GM19452 (cell line): ENCODE measurements around the gene ZNF331.

Source experiments
- ATAC-seq: cut with Tn5 transposase; IDR thresholded peaks from one replicate; pipeline ENCODE4 v1.9.1; 2021; ENCODE audit not compliant: unreplicated experiment

Gene ZNF331

DNA sequence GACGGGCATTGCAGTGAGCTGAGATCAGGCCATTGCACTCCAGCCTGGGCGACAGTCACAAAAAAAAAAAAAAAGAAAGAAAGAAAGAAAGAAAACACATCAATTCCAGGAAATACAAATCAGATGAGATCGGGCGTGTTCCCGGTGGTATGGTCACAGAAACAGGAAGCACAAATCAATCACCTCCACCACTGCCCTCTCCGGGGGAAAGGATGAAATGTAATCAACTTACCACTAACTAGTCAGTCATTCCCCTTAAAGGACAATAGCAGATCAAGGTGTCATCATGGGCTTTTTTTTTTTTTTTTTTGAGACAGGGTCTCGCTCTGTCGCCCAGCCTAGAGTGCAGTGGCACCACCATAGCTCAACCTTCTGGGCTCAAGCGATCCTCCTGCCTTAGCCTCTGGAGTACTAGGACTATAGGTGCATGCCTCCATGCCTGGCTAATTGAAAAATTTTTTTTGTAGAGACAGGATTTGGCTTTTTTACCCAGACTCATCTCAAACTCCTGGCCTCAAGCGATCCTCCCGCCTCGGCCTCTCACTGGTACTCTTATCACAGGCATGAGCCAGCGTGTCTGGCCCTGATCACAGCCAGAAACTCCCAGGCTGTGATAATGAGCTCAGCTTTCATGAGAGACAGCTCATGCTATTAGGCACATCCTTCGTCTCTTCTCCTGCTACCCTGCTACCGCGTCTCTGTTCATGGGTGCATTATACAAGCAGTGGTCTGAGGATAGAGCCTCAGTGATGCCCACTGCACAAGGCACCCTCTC lies 87.0 kb downstream of the ZNF331 start:
- ATAC-seq, result no peak

DNA sequence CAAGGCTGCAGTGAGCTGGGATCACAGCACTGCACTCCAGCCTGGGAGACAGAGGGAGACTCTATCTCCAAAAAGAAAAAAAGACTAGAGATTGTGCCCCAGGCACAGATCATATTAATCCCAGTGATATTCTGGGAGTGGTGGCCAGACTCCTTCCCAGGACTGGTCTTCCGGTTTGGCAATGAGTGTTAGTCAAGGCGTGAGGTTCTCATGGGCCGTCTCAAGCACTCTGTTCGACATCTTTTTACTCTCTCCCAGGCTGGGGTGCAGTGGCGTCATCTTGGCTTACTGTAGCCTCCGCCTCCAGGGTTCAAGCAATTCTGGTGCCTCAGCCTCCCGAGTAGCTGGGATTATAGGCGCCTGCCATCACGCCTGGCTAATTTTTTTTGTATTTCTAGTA lies 88.5 kb downstream of the ZNF331 start:
- no peak for ATAC-seq

DNA sequence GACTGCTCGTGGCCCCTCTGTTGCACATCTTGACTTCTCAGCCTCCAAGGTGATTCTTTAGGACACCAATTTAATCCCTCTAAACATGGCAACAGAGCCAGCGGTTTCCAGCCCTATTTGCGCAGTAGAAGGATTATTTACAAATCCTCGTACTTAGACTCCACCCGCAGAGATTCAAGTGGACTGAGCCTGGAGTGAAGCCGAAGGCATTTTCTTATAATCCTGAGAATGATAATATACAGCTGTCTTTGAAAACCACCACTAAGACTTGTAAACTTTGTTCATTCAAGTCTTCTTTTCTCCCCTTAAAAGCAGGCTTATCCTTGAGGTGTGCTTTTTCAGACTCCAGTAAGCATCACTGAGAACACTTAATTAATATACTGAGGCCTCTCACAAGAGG lies 89.0 kb downstream of the ZNF331 start:
- ATAC-seq, result no peak
